AG04450 (cell line): ENCODE measurements around the gene ARHGEF17. TPM values are rescaled to one million over a fixed set of nuclear protein-coding genes. Genes with fewer than 3 reads are reported as not detected.

Experiments used
- CTCF ChIA-PET: fragments of 300-600, 350-600 bp; formaldehyde crosslinking; extraction: SDS; loops from one replicate; lab custom pipeline; 2022; ENCODE audit warnings: antibody characterized with exemption, inconsistent platforms; lab: Charles Lee
- POLR2A ChIA-PET: fragments of 350-600 bp; formaldehyde crosslinking; extraction: SDS; loops from one replicate; lab custom pipeline; 2021; ENCODE audit warnings: antibody characterized with exemption, inconsistent platforms; lab: Yijun Ruan, JAX
- DNase-seq: peaks from one replicate; pipeline ENCODE4 v3.0.0-alpha.2; 2011; ENCODE audit warnings: low read depth, low spot score
- H3K27ac ChIP-seq: one replicate; pipeline ENCODE4 v1.5.1; 2012; ENCODE audit warnings: low read depth, low read length, control low read depth
- H3K27me3 ChIP-seq: one replicate; pipeline ENCODE4 v1.6.0; 2012; ENCODE audit warnings: low read length; ENCODE audit not compliant: control insufficient read depth, insufficient read depth
- H3K4me3 ChIP-seq: 2 replicates; pipeline ENCODE4 v1.5.1; 2011; ENCODE audit warnings: mild to moderate bottlenecking, low read depth, low read length, control low read depth
- H3K9me3 ChIP-seq: 2 replicates; pipeline ENCODE4 v1.5.1; 2012; ENCODE audit warnings: low read length; ENCODE audit not compliant: control insufficient read depth, insufficient read depth
- polyA plus RNA-seq: library from polyadenylated mRNA; depleted of rRNA; stranded (reverse); fragments of >200 nt; gene quantifications from 2 replicates; pipeline ENCODE4 v1.2.3, GENCODE V29; 2011
- TF ChIP-seq, protein P1 (sequence below): IDR thresholded peaks from 2 replicates; pipeline ENCODE4 v1.5.1; 2011; ENCODE audit warnings: low read depth, low read length, control low read depth, inconsistent platforms

ARHGEF17 gene
- polyA plus RNA-seq, 1 experiment: 30.6 TPM

- POLR2A ChIA-PET: no interaction called here
Measured at GRCh38 chr11:73389134-73389525, 81.1 kb downstream of the ARHGEF17 start.

GRCh38 chr11:73389916-73390315 is 81.8 kb downstream of the ARHGEF17 start:
- no peak for DNase-seq
- Histone ChIP-seq H3K27me3 (no peaks in the 10 kb centered on the region), H3K27ac (no peak overlapping the region), H3K4me3 (no peak overlapping the region), H3K9me3 (no peaks in the 10 kb centered on the region; the same call in 1 of the 2 replicates)
- ChIA-PET POLR2A (no interaction called here), CTCF (interaction anchor here (1.0 to 4.5 kb wide), 4 partner anchors 38 to 95 kb away, joined by 5 to 43 read pairs (median 6); no protein-coding TSS in a partner anchor)
- TF ChIP-seq, protein P1, sequence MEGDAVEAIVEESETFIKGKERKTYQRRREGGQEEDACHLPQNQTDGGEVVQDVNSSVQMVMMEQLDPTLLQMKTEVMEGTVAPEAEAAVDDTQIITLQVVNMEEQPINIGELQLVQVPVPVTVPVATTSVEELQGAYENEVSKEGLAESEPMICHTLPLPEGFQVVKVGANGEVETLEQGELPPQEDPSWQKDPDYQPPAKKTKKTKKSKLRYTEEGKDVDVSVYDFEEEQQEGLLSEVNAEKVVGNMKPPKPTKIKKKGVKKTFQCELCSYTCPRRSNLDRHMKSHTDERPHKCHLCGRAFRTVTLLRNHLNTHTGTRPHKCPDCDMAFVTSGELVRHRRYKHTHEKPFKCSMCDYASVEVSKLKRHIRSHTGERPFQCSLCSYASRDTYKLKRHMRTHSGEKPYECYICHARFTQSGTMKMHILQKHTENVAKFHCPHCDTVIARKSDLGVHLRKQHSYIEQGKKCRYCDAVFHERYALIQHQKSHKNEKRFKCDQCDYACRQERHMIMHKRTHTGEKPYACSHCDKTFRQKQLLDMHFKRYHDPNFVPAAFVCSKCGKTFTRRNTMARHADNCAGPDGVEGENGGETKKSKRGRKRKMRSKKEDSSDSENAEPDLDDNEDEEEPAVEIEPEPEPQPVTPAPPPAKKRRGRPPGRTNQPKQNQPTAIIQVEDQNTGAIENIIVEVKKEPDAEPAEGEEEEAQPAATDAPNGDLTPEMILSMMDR: no peak

More at GRCh38 chr11:73389134-73389525, 81.1 kb downstream of the ARHGEF17 start:
- no peak for DNase-seq
- H3K27me3 ChIP-seq: no peaks in the 10 kb centered on the region
- no peak overlapping the region for H3K4me3 ChIP-seq
- H3K9me3 ChIP-seq: no peaks in the 10 kb centered on the region; the same call in 1 of the 2 replicates
- CTCF ChIA-PET: interaction anchor here (1.0 to 2.9 kb wide), 3 partner anchors 38 to 94 kb away, joined by 5 to 7 read pairs (median 5); no protein-coding TSS in a partner anchor
- TF ChIP-seq, protein P1: no peak
- no peak overlapping the region for H3K27ac ChIP-seq

GRCh38 chr11:73390601-73391565 is 82.8 kb downstream of the ARHGEF17 start:
- TF ChIP-seq, protein P1: no peak
- DNase-seq: no peak
- Histone ChIP-seq H3K4me3 (no peak overlapping the region), H3K27me3 (no peaks in the 10 kb centered on the region), H3K9me3 (no peaks in the 10 kb centered on the region), H3K27ac (no peak overlapping the region)
- ChIA-PET CTCF (interaction anchor here (2.9 to 4.5 kb wide), 2 partner anchors 39 to 96 kb away, joined by 7 to 43 read pairs; no protein-coding TSS in a partner anchor), POLR2A (no interaction called here)

GRCh38 chr11:73391665-73392064 is 83.6 kb downstream of the ARHGEF17 start:
- no peaks in the 10 kb centered on the region for H3K9me3 ChIP-seq
- H3K27ac ChIP-seq: no peak overlapping the region
- POLR2A ChIA-PET: no interaction called here
- H3K4me3 ChIP-seq: no peak overlapping the region
- TF ChIP-seq, protein P1: no peak
- H3K27me3 ChIP-seq: no peaks in the 10 kb centered on the region
- DNase-seq: no peak
- CTCF ChIA-PET: interaction anchor here (2.8 to 4.5 kb wide), 3 partner anchors 40 to 97 kb away, joined by 7 to 43 read pairs (median 9); no protein-coding TSS in a partner anchor
